Inferior parietal cortex (tissue), 1 donor: ENCODE measurements around the gene MTHFD2.
"Not testable (repeated sequence)": the region's sequence is repeated elsewhere in the genome, so short reads cannot be mapped to it uniquely, and the experiment has no call there.

ENCODE experiments used
- DNase-seq: peaks from one replicate; pipeline ENCODE4 v3.0.0-alpha.2; 2016; ENCODE audit errors: extremely low spot score

The MTHFD2 gene

DNA sequence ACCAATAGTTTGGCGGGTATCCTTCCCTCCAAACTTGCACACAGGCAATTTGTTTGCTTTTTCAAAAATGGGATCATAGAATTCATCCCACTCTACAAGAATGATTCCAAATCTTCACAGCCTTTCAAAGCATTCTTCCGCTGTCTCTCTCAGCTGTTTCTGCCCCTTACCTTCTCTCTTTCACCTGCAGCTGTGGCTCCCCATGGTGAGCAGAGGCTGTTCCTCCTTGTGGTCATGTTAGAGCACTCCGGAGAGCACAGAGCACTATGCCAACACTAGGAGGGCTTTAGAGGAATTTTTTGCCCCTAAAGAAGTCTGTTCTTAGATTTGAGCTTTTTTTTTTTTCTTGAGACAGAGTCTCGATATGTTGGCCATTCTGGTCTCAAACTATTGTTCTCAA, 30.4 kb downstream of the MTHFD2 start:
- DNase-seq, result no peak

DNA sequence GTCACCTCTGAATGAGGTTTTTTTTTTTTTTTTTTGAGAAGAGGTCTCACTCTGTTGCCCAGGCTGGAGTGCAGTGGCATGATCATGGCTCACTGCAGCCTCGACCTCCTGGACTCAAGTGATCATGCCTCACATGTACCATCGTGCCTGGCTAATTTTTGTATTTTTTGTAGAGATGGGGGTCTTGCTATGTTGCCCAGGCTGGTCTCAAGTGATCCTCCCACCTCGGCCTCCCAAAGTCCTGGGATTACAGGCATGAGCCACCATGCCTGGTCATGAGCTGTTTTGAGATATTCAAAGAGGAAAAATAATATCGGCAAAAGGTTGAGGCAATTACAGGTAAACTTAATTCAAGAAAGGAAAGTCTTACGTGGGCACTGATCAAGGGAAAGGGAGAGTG, 31.4 kb downstream of the MTHFD2 start:
- DNase-seq, result not testable (repeated sequence)

- DNase-seq, result no peak
These were observed 34.0 kb downstream of the MTHFD2 start for GRCh38 chr2:74232426-74232825.

DNA sequence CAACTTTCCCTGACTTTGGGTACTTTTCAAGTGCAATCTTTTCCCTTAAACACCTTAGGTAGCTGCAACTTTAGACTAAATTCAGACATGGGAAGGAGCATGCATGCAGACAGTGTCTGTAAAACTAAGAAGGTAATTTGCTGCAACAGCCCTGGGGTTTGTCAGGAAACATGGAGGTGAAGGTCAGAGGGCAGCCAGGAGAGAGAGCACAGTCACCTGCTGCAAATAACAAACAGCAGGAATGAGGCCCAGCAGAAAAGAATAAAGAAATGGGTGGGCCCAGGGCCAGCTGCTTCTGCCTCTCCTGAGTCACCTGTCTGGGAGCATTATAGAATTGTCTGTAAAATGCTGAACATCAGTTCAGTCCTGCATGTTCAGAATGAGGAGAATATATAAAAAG, 35.2 kb downstream of the MTHFD2 start:
- no peak for DNase-seq

GRCh38 chr2:74235041-74235440, 36.6 kb downstream of the MTHFD2 start:
- DNase-seq, result no peak

- DNase-seq, result no peak
These were observed 40.5 kb downstream of the MTHFD2 start for GRCh38 chr2:74238879-74239278.

GRCh38 chr2:74239346-74239745, 40.9 kb downstream of the MTHFD2 start:
- no peak for DNase-seq

DNA sequence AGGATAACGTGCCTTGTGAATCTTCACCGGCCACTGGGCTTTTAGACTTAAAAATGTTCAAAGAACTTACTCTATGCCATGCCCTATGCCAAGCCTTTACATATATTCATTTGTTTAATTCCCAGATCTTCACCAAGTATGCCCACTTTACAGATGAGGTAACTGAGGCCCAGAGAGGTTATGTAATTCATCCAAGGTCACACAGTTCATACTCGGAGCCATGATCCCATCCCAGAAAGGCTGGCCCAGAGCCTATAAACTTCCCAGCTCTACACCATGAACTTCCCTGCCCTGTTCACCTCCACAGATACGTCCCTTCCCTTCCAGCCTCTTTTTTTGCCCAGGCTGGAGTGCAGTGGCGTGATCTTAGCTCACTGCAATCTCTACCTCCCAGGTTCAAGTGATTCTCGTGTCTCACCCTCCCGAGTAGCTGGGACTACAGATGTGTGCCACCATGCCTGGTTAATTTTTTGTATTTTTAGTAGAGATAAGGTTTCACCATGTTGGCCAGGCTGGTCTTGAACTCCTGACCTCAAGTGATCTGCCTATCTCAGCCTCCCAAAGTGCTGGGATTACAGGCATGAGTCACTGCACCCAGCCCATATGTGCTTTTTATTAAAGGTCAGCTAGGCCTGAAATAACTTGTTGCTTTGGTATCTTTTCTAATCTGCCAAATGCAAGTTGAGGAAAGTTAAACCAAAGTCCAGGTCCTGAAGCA, 44.1 kb downstream of the MTHFD2 start:
- DNase-seq, result no peak

GRCh38 chr2:74244286-74244685, 45.9 kb downstream of the MTHFD2 start:
- no peak for DNase-seq

DNA sequence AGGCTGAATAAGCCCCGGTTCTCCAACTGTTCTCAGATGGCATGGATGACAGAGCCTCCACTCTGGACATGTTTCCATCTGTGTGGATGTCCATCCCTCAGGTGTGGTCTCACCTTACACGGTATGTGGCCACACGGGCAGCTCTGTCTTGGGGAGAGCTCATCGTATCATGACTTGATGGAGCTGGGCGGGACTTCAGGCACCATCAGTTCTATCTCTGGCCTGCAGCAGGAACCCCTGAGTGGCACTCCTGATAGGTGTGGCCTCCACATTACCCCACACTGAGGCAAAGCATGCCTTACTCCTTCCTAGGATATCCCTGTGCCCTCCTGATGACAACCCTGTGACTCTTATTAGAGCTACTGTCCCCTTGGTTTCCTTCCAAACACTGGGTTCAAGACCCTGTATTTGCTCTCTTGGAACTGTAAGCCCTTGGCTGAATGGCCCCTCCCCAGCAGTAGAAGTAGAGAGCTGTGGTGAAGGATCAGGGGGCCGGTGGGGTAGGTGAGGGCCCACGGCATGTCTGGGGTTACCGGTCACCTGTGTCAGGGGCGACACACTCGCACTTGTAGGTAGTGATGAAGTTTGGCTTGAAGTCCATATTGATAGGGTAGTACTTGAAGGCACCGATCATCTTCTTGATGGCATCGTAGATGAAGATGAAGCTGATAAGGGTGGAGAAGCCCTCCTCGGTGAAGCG, 48.2 kb downstream of the MTHFD2 start:
- DNase-seq, result no peak

GRCh38 chr2:74249406-74250122, 51.1 kb downstream of the MTHFD2 start:
- no peak for DNase-seq

DNA sequence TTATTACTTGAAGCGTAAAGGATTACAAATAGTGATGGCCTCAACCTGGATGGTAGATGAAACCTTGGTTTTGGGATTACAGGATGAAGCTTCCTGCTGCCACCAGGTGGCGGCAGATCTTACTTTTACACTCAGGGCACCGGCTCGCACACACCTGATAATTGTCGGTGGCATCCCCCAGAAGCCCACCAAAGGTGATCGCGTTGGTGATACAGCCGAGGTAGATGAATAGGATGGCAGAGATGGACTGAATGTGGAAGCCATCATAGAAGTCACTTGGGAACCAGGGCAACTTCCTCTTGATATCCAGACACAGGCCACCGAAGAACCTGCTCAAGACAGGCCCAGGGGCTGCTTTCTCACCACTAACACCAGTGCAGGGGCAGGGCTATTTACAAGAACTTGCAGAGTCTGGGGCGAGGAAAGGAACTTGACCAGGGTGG, 51.8 kb downstream of the MTHFD2 start:
- DNase-seq, result peak; percentile 64

DNA sequence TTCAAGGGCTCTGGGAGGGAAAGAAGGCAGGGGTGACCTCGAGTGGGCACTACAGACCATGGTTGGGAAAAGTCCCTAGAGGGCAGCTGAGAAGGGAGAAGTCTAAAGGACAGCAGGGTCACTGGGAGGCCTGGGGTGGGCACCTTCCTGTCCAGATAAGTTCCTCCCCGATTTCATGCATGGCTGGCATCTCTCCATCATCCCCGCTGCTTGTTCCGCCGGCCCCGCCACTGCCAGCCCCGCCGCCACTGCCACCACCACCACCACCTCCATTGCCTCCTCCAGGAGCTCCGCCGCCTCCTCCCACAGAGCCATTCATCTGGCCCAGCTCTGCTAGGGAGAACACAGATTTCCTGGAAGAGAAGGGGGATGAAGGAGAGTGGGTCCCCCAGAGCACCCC, 53.6 kb downstream of the MTHFD2 start:
- no peak for DNase-seq

DNA sequence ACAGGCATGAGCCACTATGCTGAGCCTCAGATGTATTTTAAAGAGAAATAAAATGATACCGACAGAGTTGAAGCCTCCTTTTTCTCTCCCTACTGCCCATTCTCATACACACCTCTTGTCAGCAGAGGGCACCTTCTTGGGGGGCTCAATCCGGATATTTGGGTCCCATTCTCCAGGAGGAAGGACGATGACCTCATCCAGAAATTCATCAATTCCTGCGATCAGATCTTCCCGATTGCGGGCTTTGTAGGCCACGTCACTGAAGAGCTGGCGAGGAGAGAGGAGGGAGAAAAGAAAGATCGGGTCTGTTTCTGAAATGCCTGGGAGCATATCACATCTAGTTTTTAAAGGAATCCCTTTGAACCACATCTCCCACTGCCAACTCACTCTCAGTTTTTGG, 54.4 kb downstream of the MTHFD2 start:
- no peak for DNase-seq

DNA sequence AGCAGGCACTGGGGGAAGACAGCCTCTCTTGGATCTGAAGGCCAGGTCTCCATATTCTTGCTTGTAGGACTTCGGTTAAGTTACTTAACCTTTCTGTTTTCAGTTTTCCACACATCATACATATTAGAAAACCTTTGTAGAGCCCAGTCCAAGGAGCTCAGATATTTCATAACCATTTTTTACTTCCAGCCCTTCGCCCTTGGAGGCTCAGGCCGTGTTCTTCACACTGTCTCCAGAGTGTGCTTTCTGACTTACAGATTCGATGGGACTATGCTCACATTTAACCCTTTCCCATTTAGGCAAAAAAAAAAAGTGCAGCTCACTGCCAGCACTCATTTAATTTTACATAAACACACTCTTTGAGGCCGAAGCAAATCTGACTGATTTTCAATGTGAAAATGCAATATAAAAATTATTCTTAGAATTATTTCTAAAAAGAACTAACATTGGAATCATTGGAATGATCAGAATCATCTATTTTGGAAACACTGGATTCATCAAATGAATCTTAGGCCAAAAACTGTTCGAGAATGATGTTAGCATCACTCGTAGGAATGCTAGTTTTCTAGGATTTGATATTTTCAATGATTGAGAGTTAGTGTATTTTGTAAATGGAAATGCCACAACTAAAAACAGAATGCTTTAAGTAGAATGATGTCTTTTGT, 55.0 kb downstream of the MTHFD2 start:
- no peak for DNase-seq

GRCh38 chr2:74253971-74254310, 55.5 kb downstream of the MTHFD2 start:
- no peak for DNase-seq

DNA sequence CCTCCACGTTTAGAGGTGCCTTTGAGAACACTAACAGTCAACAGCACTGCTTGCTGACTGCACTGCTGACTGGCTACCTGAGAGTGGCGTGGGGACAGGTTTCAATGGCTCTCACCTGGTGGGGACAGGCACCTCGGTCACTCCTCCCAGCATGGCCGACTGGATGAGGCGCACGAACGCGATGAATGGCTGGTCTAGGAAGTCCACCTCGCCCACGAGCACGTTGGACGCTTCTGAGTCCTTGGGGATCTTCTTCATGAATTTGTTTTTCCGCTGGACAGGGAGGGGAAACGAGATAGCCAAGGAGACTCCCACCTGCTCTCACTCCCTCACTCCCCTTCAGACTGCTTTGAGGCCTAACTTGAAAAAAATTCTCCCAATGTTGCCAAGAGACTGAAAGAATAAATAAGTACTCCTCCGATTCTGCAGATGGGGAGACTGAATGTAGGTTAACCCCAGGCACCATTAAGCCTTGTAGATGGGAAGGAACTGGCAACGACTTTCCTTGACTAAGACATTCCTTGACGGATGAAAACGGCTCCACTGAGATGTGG, 57.3 kb downstream of the MTHFD2 start:
- no peak for DNase-seq

DNA sequence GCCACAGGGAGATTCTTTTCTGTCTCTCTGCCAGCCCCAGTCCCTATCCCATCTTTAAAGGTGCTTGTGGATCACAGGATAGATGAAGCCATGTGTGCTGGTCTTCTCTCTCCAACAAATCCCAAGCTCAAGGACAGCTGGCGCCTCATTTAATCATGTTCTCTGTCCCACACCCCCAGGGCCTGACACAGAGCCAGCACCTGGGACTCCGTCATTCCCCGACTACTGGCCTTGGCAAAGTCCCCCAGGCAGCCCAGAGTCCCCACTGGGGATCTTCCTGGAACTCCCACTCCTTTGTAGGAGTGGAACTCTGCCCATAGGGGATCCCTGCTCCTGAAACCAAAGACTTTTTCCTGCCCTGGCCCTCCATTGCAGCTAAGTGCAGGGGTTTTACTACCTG, 60.8 kb downstream of the MTHFD2 start:
- DNase-seq, result no peak

GRCh38 chr2:74259733-74260132, 61.3 kb downstream of the MTHFD2 start:
- no peak for DNase-seq

DNA sequence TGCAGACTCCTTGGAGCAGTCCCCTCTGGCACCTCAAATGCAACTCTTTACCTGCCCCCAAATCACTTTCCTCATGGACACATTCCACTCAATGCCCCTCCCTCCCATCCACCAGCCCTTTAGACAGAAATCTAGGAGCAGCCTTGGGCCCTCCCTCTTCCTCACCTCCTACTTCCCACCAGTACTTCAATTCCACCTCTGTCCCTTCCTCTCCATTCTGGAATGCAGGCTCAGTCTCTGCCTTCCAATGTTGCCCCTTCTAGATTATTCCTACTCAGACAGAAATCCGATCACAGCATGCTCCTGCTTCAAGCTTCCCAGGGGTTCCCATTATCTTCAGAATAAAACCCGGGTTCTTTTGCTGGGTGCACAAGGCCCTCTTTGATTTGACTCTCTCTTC, 62.1 kb downstream of the MTHFD2 start:
- DNase-seq, result no peak

DNA sequence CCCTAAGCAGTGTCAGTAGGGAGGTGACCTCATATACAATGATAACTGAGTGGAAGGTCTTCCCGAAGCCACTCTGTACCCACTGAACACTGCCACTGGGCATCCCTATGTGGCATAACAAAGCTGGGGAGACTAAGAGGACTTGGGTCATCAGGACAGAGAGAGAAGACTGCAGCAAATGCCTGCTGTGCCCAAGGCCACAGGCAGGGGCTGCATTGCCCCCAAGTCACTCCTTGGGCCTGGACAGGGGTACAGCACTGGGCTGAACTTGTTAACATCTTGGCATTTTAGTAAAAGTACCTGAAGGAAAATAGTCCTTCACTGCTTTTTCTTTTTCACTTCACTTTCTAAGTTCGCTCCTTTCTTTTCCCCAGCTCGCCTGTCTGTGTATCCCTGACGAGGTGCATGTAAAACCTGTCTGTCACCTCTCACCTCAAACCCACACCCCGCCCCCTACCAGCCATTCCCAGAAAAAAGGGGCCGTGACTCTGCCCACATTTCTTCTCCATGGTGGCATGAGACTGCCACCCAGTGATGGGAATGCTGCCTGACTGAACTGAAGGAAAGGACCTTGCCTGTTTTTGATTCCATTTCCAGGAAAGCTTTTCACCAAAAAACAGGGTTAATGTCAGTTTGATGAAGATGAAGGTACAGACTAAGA, 62.9 kb downstream of the MTHFD2 start:
- peak; percentile 4 for DNase-seq

DNA sequence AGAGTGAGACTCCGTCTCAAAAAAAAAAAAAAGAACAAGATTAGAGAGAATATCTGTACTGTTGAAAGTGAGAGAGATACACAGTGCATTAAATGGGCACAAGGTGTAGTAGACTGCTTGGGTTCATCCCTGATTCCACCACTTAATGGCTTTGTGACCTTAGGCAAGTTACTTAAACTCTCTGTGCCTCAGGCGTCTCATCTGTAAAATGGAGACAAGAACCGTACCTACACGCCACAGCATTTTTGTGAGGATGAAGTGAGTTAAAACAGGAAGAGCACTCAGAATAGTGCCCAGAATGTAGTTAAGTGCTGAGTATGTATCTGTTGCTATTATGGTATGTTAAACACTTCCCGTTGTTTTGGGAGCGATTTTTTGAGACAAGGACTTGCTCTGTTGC, 64.3 kb downstream of the MTHFD2 start:
- DNase-seq, result no peak
